HuH-7.5 (cell line): Measurements from ENCODE around the gene USP43.
"Not testable (repeated sequence)": the region's sequence is repeated elsewhere in the genome, so short reads cannot be mapped to it uniquely, and the experiment has no call there.

Source experiments
- DNase-seq: peaks from one replicate; pipeline ENCODE4 v3.0.0; 2011; ENCODE audit warnings: low spot score

USP43 gene, protein sequence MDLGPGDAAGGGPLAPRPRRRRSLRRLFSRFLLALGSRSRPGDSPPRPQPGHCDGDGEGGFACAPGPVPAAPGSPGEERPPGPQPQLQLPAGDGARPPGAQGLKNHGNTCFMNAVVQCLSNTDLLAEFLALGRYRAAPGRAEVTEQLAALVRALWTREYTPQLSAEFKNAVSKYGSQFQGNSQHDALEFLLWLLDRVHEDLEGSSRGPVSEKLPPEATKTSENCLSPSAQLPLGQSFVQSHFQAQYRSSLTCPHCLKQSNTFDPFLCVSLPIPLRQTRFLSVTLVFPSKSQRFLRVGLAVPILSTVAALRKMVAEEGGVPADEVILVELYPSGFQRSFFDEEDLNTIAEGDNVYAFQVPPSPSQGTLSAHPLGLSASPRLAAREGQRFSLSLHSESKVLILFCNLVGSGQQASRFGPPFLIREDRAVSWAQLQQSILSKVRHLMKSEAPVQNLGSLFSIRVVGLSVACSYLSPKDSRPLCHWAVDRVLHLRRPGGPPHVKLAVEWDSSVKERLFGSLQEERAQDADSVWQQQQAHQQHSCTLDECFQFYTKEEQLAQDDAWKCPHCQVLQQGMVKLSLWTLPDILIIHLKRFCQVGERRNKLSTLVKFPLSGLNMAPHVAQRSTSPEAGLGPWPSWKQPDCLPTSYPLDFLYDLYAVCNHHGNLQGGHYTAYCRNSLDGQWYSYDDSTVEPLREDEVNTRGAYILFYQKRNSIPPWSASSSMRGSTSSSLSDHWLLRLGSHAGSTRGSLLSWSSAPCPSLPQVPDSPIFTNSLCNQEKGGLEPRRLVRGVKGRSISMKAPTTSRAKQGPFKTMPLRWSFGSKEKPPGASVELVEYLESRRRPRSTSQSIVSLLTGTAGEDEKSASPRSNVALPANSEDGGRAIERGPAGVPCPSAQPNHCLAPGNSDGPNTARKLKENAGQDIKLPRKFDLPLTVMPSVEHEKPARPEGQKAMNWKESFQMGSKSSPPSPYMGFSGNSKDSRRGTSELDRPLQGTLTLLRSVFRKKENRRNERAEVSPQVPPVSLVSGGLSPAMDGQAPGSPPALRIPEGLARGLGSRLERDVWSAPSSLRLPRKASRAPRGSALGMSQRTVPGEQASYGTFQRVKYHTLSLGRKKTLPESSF

DNA sequence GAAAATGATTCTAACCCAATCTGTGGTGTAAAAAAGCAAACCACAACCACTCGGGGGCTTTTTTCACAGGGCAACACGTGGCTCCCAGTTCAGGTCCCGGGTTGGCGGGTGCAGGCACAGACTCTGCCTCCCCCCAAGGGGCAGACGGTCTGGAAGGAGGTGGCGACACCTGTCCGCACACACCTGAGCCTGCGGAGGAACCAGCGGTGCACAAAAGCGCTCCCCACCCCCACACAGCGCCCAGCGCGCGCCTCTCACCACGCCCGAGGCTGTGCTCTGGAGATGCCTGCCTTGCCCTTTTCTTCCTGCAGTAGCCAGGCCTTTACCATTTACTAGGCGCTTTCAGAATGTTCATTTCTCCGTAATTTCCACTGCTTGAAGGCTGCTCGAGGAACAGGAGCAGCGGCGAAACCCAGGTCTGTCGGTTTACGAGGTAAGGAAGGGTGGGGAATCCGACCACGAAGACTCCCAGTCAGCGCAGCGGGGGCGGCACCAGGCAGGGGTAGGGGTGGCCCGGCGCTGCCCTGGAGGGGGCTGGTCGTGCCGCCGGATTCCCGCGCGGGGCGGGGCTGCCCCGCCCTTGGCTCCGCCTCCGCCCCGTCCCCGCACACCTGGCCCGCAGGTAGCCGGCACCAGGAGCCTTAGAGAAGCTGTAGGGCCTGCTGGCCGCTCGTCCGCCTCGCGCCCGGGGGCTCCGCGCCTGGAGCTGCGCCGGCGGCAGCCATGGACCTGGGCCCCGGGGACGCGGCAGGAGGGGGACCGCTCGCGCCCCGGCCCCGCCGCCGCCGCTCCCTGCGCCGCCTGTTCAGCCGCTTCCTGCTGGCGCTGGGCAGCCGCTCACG lies at the start of gene USP43:
USP43 (plus strand) TSS at position 608 of the 842 bp plus-strand sequence; CDS start at position 724, 116 bp downstream.
- DNase-seq, result no peak

DNA sequence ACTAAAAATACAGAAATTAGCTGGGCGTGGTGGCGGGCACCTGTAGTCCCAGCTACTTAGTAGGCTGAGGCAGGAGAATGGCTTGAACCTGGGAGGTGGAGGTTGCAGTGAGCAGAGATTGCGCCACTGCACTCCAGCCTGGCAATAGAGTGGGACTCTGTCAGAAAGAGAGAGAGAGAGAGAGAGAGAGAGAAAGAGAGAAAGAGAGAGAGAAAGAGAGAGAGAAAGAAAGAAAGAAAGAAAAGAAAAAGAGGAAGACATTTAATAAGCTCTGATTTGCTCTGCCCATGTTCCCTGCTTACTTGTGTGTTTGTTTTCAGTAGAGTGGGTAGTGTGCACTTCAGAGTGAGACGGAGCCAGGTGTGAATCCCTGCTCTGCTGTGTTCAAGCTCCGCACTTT lies 47.7 kb upstream of the USP43 start:
- DNase-seq, result not testable (repeated sequence)

DNA sequence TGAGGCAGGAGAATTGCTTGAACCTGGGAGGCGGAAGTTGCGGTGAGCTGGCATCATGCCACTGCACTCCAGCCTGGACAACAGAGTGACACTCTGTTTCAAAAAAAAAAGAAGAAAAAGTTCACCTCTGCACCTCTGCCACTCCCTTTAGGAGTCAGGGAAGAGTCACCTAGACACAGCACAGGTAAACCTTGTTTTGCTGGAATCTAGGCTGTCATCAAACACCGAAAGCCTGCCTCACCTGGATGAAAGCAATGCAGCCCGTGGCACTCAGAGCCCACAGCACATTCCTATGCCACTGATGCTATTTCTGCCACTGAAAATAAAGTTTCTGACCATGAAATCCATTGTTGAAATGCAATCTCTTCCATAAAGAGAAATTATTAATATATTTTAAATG lies 46.7 kb upstream of the USP43 start:
- no peak for DNase-seq

DNA sequence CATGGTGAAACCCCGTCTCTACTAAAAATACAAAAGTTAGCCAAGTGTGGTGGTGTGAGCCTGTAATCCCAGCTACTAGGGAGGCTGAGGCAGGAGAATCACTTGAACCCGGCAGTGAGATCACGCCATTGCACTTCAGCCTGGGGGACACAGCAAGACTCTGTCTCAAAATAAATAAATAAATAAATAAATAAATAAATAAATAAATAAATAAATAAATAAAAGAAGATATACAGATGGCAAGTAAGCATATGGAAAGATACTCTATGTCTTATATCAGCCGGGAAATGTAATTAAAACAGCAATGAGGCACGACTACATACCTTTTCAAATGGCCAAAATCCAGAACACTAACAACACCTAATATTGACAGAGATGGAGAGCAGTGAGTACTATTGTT lies 40.7 kb upstream of the USP43 start:
- DNase-seq, result not testable (repeated sequence)

DNA sequence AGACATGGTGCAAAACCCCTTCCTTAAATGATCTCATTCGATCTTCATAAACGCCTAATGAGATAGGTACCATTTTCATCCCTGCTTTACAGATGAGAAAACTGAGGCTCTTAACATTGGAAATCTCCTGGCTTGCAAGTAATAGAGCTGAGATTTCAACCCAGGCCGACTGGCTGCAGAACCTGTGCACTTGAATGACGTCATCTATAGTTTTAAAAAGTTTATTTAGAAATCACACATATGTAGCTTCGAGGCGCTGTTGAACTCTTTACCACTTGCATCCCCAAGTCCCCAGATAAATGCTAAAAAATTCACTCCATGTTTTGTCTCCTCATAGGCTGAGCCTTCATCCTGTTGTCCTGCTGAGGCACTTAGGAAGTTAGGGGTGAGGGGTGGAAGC lies 38.9 kb upstream of the USP43 start:
- DNase-seq, result no peak

DNA sequence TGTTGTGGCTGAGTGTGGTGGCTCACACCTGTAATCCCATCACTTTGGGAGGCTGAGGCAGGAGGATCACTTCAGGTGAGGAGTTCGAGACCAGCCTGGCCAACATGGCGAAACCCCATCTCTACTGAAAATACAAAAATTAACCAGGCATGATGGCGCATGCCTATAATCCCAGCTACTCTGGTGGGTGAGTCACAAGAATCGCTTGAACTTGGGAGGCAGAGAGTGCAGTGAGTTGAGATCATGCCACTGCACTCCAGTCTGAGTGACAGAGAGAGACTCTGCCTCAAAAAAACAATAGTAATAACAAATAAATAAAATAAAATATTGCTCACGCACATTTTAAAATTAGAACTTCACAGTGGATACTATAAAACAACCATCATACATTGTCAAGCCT lies 38.3 kb upstream of the USP43 start:
- DNase-seq, result not testable (repeated sequence)

DNA sequence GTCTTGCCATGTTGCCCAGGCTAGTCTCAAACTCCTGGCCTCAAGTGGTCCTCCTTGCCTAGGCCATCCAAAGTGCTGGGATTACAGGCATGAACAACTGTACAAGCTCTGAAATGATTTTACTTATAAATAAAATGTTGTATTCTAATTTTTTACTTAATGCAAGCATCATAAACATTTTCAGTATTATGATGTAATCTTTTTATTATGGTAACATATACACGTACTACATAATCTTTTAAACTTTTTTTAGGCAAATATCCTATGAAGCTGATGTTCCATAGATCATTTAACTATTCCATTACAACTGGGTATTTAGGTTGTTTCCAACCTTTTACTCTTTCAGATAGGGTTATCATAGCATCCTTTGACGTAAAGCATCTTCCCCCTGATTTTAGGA lies 33.8 kb upstream of the USP43 start:
- no peak for DNase-seq

DNA sequence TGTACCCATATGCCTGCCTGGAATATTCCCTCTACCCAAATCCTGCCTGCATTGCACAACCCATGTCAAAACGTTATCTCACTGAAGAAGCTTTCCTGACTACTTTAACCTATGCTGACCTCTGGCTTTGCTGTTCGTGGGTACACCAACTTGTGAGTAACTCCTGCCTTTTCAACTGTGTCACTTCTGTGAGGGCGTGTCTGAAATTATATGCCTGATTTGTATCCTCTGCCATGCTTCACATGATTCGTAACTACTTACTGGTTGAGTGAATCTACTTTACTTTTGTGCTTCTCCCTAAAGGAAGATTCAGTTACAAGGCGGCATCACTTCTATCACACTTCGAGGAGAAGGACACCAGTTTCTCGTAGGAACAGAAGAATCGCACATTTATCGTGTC lies 33.3 kb upstream of the USP43 start:
- DNase-seq, result no peak

DNA sequence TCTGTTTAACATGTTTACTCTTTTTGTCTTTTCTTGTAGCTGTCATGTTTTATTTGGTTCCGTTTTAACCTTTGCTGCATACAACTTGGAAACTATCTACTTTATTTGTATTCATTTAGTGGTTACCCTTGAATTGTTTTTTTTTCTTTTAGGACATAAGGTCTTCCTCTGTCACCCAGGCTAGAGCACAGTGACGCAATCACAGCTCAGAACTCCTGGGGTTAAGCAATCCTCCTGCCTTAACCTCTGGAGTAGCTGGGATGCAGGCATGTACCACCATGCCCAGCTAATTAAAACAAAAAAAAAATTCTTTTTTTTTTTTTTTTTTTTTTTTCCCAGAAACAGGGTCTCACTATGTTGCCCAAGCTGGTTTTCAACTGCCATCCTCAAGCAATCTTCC lies 29.8 kb upstream of the USP43 start:
- DNase-seq, result no peak

DNA sequence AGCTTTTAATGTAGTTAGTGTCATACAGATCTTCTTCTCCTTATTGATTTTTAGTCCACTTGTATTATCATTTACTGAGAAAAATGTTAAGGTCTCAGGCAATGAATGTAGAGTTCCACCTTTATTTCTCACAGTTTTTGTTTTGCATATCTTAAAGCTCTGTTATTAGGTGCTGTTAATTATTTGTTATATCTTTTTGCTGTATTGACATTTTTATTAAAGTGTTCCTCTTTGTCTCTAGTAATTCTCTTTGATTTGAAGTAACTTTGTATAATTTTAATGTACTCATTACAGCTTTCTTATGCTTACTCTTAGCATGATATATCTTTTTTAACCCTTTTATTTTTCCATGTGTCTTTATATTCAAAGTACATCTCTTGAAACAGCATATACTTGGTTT lies 22.4 kb upstream of the USP43 start:
- no peak for DNase-seq

DNA sequence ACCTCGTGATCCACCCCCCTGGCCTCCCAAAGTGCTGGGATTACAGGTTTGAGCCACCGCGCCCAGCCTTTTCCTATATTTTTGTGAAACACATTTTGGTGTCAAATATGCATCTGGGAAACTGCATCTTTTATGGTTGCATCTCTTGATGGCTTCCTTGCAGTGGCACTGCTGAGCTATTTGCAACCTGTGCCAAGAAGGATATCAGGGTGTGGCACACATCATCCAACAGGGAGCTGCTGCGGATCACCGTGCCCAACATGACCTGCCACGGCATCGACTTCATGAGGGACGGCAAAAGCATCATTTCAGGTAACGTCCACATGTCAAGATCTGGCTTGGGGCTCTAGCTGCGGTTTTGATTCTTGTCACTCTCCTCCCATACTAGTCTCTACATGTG lies 16.8 kb upstream of the USP43 start:
- no peak for DNase-seq

DNA sequence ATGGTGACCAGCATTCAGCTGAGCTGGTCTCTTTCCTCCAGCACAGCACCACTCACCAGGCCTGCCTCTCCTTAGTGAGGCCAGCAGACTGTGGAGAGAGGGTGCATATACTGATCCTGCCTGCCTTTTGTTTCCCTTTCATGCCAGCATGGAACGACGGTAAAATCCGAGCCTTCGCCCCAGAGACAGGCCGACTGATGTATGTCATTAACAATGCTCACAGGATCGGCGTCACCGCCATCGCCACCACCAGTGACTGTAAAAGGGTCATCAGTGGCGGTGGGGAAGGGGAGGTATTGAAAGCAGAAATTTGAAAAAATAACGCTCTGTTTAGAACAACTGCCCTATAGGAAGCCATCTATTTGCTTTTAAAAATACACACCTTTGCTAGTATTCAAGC lies 12.6 kb upstream of the USP43 start:
- DNase-seq, result no peak

DNA sequence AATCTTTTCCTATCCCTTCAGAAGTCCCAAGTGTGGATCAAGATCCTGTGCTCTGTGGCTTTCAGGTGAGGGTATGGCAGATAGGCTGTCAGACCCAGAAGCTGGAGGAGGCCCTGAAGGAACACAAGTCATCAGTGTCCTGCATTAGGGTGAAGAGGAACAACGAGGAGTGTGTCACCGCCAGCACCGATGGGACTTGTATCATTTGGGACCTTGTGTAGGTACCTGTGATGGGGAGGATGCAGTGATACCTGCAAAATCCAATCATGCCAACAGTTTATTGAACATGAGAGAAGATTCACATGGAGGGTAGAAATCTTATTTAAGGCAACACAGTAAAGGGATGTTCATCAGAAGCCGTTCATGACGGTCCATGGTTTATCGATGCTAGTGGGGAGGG lies 10.0 kb upstream of the USP43 start:
- DNase-seq, result no peak

DNA sequence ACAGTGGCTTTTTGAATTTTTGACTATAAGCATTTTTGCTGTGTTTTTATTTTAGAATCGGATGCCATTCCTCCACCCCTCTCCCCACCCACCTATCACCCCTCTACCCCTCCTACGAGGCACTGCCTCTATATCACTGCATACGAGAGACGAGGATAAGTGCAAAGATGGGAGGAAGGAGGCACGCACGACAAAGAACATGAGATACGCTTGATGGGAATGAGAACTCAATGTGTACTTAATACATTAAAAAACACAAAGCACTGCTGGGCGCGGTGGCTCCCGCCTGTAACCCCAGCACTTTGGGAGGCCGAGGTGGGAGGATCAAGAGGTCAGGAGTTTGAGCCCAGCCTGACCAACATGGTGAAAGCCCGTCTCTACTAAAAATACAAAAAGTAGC lies 8.8 kb upstream of the USP43 start:
- DNase-seq, result no peak

DNA sequence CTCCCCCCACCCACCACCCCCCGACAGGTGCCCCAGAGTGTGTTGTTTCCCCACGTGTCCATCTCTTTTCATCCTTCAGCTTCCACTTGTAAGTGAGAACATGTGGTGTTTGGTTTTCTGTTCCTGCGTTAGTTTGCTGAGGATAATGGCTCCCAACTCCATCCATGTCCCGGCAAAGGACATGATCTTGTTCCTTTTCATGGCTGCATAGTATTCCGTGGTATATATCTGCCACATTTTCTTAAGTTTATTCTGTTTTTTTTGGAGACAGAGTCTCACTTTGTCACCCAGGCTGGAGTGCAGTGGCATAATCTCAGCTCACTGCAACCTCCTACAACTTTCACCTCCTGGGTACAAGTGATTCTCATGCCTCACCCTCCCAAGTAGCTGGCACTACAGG lies 4.9 kb upstream of the USP43 start:
- not testable (repeated sequence) for DNase-seq

DNA sequence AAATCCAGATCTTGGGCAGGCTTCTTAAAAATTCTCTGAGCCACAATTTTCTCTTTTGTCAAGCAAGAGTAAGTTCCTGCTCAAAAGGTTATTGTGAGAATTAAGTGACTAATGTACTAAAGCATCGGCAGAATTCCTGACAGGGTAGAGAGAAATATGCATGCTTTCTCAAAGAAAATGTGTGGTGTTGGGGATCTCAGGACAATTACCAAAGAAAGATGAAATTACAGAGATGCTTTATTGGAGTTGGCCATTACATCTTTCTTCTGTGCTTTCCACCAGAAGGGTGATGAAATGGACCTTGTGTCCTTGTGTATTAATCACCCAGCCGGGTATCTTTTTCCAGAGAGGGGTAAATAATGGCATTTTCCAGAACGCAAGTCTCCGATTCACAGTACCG lies 1.7 kb upstream of the USP43 start:
- DNase-seq, result no peak

DNA sequence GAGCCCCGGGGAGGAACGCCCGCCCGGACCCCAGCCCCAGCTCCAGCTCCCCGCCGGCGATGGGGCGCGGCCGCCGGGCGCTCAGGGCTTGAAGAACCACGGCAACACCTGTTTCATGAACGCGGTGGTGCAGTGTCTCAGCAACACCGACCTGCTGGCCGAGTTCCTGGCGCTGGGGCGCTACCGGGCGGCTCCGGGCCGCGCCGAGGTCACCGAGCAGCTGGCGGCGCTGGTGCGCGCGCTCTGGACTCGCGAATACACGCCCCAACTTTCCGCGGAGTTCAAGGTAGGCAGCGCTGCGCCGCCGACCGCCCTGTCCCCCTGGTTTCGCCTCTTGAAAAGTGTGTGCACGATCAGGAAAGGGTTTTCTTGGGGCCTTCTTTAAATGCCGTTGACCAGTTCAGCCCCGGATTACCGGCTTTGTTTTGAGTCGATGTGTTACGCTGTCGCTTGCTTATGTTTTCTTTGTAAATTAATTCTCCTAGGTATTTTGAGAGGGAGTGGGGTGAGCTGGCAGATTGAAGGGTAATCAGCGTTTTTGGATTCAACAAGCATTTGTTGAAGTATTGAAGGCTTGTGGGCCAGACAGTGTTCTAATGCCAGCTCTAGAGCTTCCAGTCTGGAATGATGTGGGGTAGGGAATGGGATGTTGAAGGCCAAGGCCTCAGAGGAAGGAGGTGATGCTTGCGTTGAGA lies 681 bp downstream of the USP43 start:
- DNase-seq, result no peak

DNA sequence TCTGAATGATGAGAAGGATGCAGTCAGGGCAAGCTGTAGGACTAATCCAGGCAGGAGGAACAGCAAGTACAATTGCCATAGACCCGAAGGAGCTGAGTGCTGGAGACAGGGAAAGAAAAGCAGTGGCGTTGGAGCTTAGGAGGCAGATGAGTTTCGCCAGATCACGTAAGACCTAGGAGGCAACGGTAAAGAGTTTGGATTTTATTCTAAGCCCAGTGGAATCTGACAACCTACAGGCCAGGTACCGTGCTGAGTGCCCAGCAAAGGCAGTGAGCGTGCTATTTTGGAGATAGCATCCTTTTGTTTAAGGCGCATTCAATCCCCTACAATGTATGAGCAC lies 1.2 kb downstream of the USP43 start:
- DNase-seq, result no peak

DNA sequence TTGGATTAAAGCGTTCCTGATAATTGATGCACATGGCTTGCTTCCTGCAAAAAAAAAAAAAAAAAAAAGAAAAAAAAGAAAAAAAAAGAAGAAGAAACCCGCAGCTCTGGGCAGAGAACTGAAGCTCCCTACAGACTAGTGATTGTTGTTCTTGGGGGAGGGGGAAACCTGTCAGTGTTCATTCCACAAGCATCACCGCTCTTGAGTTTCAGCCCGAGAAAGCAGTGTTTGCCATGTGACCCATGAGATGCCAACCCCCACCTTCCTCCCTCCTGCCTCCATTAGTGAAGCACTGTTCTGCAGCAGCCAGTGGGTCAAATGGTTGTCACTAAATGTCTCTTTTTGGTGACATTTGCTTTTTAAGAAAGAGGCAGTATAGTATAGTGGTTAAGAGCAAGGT lies 1.7 kb downstream of the USP43 start:
- DNase-seq, result no peak

DNA sequence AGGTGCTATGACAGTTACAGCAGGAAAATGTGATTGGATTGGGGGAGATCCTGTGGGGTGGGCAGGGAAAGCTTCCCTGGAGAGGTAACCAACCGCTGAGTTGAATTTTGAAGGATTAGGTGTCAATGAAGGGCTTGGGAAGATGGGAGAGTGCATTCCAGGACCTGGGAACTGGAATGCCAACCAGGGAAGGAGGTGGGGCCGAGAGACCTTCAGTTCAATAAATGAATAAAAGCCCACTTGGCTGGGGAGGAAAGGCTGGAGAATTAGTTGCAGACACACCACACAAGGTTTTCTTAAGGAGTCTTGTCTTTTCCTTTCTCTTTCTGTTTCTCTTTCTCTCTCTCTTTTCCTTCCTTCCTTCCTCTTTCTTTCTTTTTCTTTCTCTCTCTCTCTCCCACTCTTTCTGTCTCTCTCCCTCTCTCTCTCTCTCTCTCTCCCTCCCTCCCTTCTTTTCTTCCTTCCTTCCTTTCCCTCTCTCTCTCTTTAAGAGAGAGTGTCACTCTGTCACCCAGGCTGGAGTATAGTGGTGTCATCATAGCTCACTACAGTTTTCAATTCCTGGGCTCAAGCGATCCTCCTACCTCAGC lies 3.3 kb downstream of the USP43 start:
- DNase-seq, result no peak

DNA sequence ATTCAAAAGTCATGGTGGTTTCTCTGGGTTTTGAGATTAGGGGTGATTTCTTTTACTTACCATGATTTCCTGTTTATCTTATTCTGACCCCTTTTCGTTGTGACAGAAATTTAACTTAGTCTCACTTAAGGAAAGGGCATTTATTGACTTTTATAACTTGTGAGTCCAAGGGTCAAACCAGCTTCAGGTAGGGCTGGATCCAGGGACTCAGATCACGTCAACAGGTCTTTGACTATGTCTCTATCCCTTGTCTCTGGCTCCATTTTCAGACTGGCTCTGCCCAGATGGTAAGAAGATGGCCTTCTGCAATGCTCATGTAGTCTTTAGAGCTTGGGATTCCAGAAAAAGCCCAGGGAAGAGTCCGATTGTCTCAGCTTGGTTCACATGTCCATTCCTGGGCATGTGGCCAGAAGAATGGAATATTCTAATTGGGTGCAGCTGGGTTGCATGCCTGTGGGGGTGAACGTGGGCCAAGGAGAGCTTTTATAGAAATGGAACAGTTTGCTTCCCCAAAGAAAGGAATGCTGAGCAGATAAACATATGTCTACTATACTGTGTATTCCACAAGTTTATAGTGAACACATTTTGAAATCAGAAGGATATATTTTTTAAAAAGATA lies 13.4 kb downstream of the USP43 start:
- DNase-seq, result no peak
